Neural cell (in vitro differentiated cells): ENCODE results near the gene COG5.

Experiments used
- EP300 ChIP-seq: fragments of 450-650 bp; conservative IDR thresholded peaks from 2 replicates; pipeline ENCODE4 v1.6.1; 2014; ENCODE audit warnings: antibody characterized with exemption, mild to moderate bottlenecking, moderate library complexity; ENCODE audit not compliant: poor library complexity, severe bottlenecking
- EZH2 ChIP-seq: fragments of 200-600, 300-800 bp; shearing (Covaris generic), sonication (generic); IDR thresholded peaks from 2 replicates; pipeline ENCODE4 v1.6.1; 2014; ENCODE audit warnings: antibody characterized with exemption, low read length, borderline replicate concordance, mild to moderate bottlenecking; ENCODE audit not compliant: insufficient read depth, poor library complexity, severe bottlenecking
- MXI1 ChIP-seq: fragments of 450-650 bp; conservative IDR thresholded peaks from 2 replicates; pipeline ENCODE4 v1.6.1; 2014; ENCODE audit warnings: antibody characterized with exemption, mild to moderate bottlenecking; ENCODE audit not compliant: poor library complexity, severe bottlenecking
- POLR2AphosphoS5 ChIP-seq: IDR thresholded peaks from 2 replicates; pipeline ENCODE4 v1.6.1; 2012
- REST ChIP-seq: IDR thresholded peaks from 2 replicates; pipeline ENCODE4 v1.6.1; 2012; ENCODE audit warnings: borderline replicate concordance
- SMC3 ChIP-seq: fragments of 450-650 bp; conservative IDR thresholded peaks from 2 replicates; pipeline ENCODE4 v1.6.1; 2014; ENCODE audit warnings: antibody characterized with exemption, mild to moderate bottlenecking, moderate library complexity; ENCODE audit not compliant: poor library complexity
- TAF1 ChIP-seq: IDR thresholded peaks from 2 replicates; pipeline ENCODE4 v1.6.1; 2012; ENCODE audit warnings: low read depth
- TF ChIP-seq, protein P1 (sequence below): fragments of 450-650 bp; IDR thresholded peaks from 2 replicates; pipeline ENCODE4 v1.5.1; 2014; ENCODE audit warnings: antibody characterized with exemption, mild to moderate bottlenecking, moderate library complexity; ENCODE audit not compliant: poor library complexity, severe bottlenecking

DNA sequence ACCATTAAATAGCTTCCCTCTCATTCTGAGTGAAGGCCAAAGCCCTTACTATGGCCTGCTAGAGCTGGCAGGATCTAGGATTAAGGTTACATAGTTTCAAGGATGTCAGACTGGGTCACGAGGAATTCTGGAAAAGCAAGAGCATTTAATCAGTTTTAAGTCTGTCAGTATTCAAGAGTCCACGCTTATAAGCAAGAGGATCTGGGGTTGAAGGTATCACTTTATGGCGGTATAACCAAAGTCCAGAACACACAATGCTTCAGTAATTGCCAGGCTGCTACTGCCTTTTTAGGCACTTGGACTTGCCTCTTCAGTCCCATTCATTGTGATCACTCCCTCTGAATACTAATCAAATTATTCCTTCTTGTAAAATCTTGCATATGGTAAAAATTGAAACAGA is 293.9 kb downstream of the COG5 start:
- no peak for TF ChIP-seq MXI1
- TF ChIP-seq, protein P1, sequence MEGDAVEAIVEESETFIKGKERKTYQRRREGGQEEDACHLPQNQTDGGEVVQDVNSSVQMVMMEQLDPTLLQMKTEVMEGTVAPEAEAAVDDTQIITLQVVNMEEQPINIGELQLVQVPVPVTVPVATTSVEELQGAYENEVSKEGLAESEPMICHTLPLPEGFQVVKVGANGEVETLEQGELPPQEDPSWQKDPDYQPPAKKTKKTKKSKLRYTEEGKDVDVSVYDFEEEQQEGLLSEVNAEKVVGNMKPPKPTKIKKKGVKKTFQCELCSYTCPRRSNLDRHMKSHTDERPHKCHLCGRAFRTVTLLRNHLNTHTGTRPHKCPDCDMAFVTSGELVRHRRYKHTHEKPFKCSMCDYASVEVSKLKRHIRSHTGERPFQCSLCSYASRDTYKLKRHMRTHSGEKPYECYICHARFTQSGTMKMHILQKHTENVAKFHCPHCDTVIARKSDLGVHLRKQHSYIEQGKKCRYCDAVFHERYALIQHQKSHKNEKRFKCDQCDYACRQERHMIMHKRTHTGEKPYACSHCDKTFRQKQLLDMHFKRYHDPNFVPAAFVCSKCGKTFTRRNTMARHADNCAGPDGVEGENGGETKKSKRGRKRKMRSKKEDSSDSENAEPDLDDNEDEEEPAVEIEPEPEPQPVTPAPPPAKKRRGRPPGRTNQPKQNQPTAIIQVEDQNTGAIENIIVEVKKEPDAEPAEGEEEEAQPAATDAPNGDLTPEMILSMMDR = no peak
- TF ChIP-seq POLR2AphosphoS5 = no peak
- no peak for TF ChIP-seq TAF1
- TF ChIP-seq REST = no peak
- no peak for TF ChIP-seq EP300
- no peak for TF ChIP-seq EZH2
- TF ChIP-seq SMC3 = no peak
